Panc1 (cell line): ENCODE data around the gene ZNF700. TPM values are rescaled to one million over a fixed set of nuclear protein-coding genes. Genes with fewer than 3 reads are reported as not detected.

Experiments used
- ATAC-seq: fragments of 200-7000 bp; cut with Tn5 transposase; 2 replicates; pipeline ENCODE4 v1.9.1; 2020; ENCODE audit warnings: mild to moderate bottlenecking, moderate library complexity
- BruUV-seq: library from RNA; stranded (reverse); fragments of 400-500 nt; replicated peaks from 2 replicates; lab custom pipeline; 2021; lab: Mats Ljungman, UMichigan
- CTCF ChIA-PET: fragments of 300-600 bp; sonication (Branson Sonifier 250); formaldehyde crosslinking; loops from one replicate; lab custom pipeline; 2022; ENCODE audit warnings: antibody characterized with exemption; lab: Charles Lee
- POLR2A ChIA-PET: fragments of 300-600 bp; sonication (Branson Sonifier 250); formaldehyde crosslinking; loops from one replicate; lab custom pipeline; 2022; ENCODE audit warnings: antibody characterized with exemption; lab: Charles Lee
- DNase-seq: peaks from one replicate; pipeline ENCODE4 v3.0.0-alpha.2; 2010; ENCODE audit warnings: low read depth, low spot score
- H3K27ac ChIP-seq: 2 replicates; pipeline ENCODE4 v1.5.1; 2011; ENCODE audit warnings: mild to moderate bottlenecking, low read length, inconsistent platforms
- H3K27me3 ChIP-seq: fragments of 200-500 bp; sonication (Bioruptor generic); 2 replicates; pipeline ENCODE4 v1.6.0; 2014; ENCODE audit warnings: low read length, inconsistent platforms; ENCODE audit not compliant: control insufficient read depth, insufficient read depth
- H3K36me3 ChIP-seq: fragments of 200-500 bp; sonication (Bioruptor generic); 2 replicates; pipeline ENCODE4 v1.5.1; 2014; ENCODE audit warnings: inconsistent platforms, mild to moderate bottlenecking, low read length, moderate library complexity; ENCODE audit not compliant: control insufficient read depth, insufficient read depth
- H3K4me1 ChIP-seq: 2 replicates; pipeline ENCODE4 v1.5.1; 2011; ENCODE audit warnings: inconsistent platforms, mild to moderate bottlenecking, low read length, moderate library complexity; ENCODE audit not compliant: control insufficient read depth, insufficient read depth
- H3K4me3 ChIP-seq, 2 experiments: 2 replicates each; pipeline ENCODE4 v1.5.1; 2011 to 2012; ENCODE audit warnings: low read depth in 2 of 2, low read length in 2 of 2, mild to moderate bottlenecking in 2 of 2, inconsistent platforms in 1 of 2, moderate library complexity in 1 of 2
- H3K9me3 ChIP-seq: fragments of 200-500 bp; sonication (Bioruptor generic); 2 replicates; pipeline ENCODE4 v1.5.1; 2014; ENCODE audit warnings: low read depth, mild to moderate bottlenecking, inconsistent platforms, low read length, moderate library complexity; ENCODE audit not compliant: control insufficient read depth, insufficient read depth
- POLR2AphosphoS5 ChIP-seq: IDR thresholded peaks from 2 replicates; pipeline ENCODE4 v1.6.1; 2012; ENCODE audit warnings: mild to moderate bottlenecking, low read depth, low read length, moderate library complexity
- SIN3A ChIP-seq: IDR thresholded peaks from 2 replicates; pipeline ENCODE4 v1.6.1; 2012; ENCODE audit warnings: low read depth, mild to moderate bottlenecking, low read length, moderate library complexity, borderline replicate concordance; ENCODE audit not compliant: insufficient read depth
- TCF7L2 ChIP-seq: IDR thresholded peaks from 2 replicates; pipeline ENCODE4 v1.6.1; 2011; ENCODE audit warnings: mild to moderate bottlenecking, low read depth, low read length, inconsistent platforms
- in situ Hi-C: cut with HindIII; loops from 2 replicates; pipeline ENCODE4 v1.10.0; 2016; ENCODE audit warnings: low sequenced_read_pairs, low pct_unique_long_range_greater_than_20kb
- intact Hi-C: fragments of 100-400 bp; cut with micrococcal nuclease; formaldehyde crosslinking; loops from one replicate; pipeline ENCODE4 v1.10.0; 2022; ENCODE audit not compliant: unreplicated experiment
- total RNA-seq: library from RNA; stranded (reverse); gene quantifications from one replicate; pipeline ENCODE4 v1.2.1, GENCODE V29; 2021; ENCODE audit not compliant: unreplicated experiment
- TF ChIP-seq, protein P1 (sequence below), 2 experiments: IDR thresholded peaks; 2 replicates each; pipeline ENCODE4 v1.6.1; 2011 to 2012; ENCODE audit warnings: low read depth in 2 of 2, control low read depth in 1 of 2, low read length in 1 of 2, mild to moderate bottlenecking in 1 of 2, moderate library complexity in 1 of 2; ENCODE audit not compliant: insufficient read depth in 1 of 2
- TF ChIP-seq, protein P2 (sequence below): fragments of 450-650 bp; IDR thresholded peaks from 2 replicates; pipeline ENCODE4 v1.5.1; 2017; ENCODE audit warnings: mild to moderate bottlenecking

ZNF700 gene
- total RNA-seq, 1 experiment from 2014 or later, result 10.4 TPM

DNA sequence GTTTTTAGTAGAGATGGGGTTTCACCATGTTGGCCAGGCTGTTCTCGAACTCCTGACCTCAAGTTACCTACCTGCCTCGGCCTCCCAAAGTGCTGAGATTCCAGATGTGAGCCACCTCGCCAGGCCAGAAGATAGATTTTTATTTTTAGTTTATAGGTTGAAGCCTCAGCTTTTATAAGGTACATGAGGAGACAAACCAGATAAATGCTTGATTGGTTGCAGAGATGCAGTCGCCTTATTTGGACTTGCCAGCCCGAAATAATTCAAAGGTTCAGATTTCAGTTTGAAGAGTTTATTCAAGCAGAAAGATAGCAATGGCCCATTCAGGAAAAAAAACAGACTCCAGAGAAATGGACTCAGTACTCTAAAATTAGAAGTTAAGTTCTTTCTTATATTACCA is 34.3 kb upstream of the ZNF700 start:
- ATAC-seq (no peak), DNase-seq (no peak)
- BruUV-seq, result no TSS peak
- intact Hi-C loops (no loop called here), in situ Hi-C loops (no loop called here)
- Histone ChIP-seq H3K4me3 (no peak overlapping the region), H3K4me1 (no peaks in the 10 kb centered on the region), H3K36me3 (no peaks in the 10 kb centered on the region), H3K9me3 (no peaks in the 10 kb centered on the region), H3K27ac (no peak overlapping the region), H3K27me3 (no peaks in the 10 kb centered on the region)
- TF ChIP-seq, protein P1, sequence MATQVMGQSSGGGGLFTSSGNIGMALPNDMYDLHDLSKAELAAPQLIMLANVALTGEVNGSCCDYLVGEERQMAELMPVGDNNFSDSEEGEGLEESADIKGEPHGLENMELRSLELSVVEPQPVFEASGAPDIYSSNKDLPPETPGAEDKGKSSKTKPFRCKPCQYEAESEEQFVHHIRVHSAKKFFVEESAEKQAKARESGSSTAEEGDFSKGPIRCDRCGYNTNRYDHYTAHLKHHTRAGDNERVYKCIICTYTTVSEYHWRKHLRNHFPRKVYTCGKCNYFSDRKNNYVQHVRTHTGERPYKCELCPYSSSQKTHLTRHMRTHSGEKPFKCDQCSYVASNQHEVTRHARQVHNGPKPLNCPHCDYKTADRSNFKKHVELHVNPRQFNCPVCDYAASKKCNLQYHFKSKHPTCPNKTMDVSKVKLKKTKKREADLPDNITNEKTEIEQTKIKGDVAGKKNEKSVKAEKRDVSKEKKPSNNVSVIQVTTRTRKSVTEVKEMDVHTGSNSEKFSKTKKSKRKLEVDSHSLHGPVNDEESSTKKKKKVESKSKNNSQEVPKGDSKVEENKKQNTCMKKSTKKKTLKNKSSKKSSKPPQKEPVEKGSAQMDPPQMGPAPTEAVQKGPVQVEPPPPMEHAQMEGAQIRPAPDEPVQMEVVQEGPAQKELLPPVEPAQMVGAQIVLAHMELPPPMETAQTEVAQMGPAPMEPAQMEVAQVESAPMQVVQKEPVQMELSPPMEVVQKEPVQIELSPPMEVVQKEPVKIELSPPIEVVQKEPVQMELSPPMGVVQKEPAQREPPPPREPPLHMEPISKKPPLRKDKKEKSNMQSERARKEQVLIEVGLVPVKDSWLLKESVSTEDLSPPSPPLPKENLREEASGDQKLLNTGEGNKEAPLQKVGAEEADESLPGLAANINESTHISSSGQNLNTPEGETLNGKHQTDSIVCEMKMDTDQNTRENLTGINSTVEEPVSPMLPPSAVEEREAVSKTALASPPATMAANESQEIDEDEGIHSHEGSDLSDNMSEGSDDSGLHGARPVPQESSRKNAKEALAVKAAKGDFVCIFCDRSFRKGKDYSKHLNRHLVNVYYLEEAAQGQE (IDR thresholded peaks at IDR 0.05; ENCODE audit: insufficient read depth in 1 of 2, low read depth in 2 of 2, low read length in 1 of 2), result no peak
- no peak for TF ChIP-seq TCF7L2
- no peak for TF ChIP-seq POLR2AphosphoS5
- no peak for TF ChIP-seq SIN3A
- TF ChIP-seq, protein P2, sequence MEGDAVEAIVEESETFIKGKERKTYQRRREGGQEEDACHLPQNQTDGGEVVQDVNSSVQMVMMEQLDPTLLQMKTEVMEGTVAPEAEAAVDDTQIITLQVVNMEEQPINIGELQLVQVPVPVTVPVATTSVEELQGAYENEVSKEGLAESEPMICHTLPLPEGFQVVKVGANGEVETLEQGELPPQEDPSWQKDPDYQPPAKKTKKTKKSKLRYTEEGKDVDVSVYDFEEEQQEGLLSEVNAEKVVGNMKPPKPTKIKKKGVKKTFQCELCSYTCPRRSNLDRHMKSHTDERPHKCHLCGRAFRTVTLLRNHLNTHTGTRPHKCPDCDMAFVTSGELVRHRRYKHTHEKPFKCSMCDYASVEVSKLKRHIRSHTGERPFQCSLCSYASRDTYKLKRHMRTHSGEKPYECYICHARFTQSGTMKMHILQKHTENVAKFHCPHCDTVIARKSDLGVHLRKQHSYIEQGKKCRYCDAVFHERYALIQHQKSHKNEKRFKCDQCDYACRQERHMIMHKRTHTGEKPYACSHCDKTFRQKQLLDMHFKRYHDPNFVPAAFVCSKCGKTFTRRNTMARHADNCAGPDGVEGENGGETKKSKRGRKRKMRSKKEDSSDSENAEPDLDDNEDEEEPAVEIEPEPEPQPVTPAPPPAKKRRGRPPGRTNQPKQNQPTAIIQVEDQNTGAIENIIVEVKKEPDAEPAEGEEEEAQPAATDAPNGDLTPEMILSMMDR, result no peak
- CTCF ChIA-PET, result no interaction called here
- POLR2A ChIA-PET, result no interaction called here

DNA sequence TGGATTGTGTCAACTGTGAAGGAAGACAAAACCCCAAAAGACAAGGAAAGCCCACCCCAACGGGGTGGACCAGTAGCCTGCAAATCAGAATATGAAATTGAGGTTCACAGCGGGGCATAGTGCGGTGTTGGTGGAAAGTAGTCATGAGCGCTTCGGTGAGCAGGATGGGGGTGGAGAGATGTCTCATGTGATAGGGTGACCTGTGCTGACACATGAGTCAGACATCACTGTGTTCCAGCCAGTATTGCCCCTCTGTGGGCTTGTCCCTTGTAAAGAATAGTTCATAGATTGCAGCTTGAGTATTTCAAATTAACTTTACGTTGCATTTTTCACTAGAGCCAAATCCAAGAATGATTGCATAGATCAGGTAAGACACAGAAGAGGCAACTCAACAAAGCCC is 30.1 kb upstream of the ZNF700 start:
- H3K27me3 ChIP-seq, result no peaks in the 10 kb centered on the region
- CTCF ChIA-PET, result no interaction called here
- POLR2A ChIA-PET, result no interaction called here
- no peak overlapping the region for H3K27ac ChIP-seq
- DNase-seq, result no peak
- intact Hi-C loops (no loop called here), in situ Hi-C loops (no loop called here)
- no TSS peak for BruUV-seq
- no peaks in the 10 kb centered on the region for H3K4me1 ChIP-seq
- ATAC-seq, result no peak
- H3K36me3 ChIP-seq, result no peaks in the 10 kb centered on the region
- H3K4me3 ChIP-seq, result no peak overlapping the region
- no peak for TF ChIP-seq POLR2AphosphoS5
- TF ChIP-seq, protein P1 (IDR thresholded peaks at IDR 0.05; ENCODE audit: insufficient read depth in 1 of 2, low read depth in 2 of 2, low read length in 1 of 2), result no peak
- TF ChIP-seq, protein P2, result no peak
- no peak for TF ChIP-seq SIN3A
- H3K9me3 ChIP-seq, result no peaks in the 10 kb centered on the region; the same call in 1 of the 2 replicates
